ENCODE data around the gene QKI. TPM values are rescaled to one million over a fixed set of nuclear protein-coding genes. Genes with fewer than 3 reads are reported as not detected.
"Not testable (repeated sequence)": the region's sequence is repeated elsewhere in the genome, so short reads cannot be mapped to it uniquely, and the experiment has no call there.

Gene QKI
- total RNA-seq, 1 experiment from 2014 or later, result 64.3 TPM

GRCh38 chr6:163586888-163587287, 172.4 kb downstream of the QKI start:
- Histone ChIP-seq H3K4me3 (ENCODE audit: low read length) (no peak overlapping the region), H3F3A (ENCODE audit: low read length, unreplicated experiment) (peaks cover 3% of the 10 kb centered on the region), H3K9ac (ENCODE audit: low read length) (no peak overlapping the region), H3K79me2 (ENCODE audit: low read length) (no peaks in the 10 kb centered on the region), H3K9me3 (ENCODE audit: low read length) (no peaks in the 10 kb centered on the region), H3K4me2 (ENCODE audit: low read length) (no peak overlapping the region), H3K27me3 (ENCODE audit: low read length) (no peaks in the 10 kb centered on the region), H3K4me1 (ENCODE audit: insufficient read depth, low read length) (peaks cover 23% of the 10 kb centered on the region), H2AFZ (ENCODE audit: low read length) (no peak overlapping the region), H3K36me3 (ENCODE audit: low read depth, low read length) (no peaks in the 10 kb centered on the region), H4K20me1 (ENCODE audit: low read length) (no peaks in the 10 kb centered on the region), H3K27ac (ENCODE audit: low read length) (peak overlapping the region; percentile 91), H3K9me2 (replicated peaks; ENCODE audit: low read length) (no peaks in the 10 kb centered on the region)
- no peak for ATAC-seq
- TF ChIP-seq EZH2phosphoT487 (IDR thresholded peaks at IDR 0.05; ENCODE audit: borderline replicate concordance, low read length), result no peak
- TF ChIP-seq CTCF (conservative IDR thresholded peaks at IDR 0.05; ENCODE audit: low read depth, low read length), result no peak
- TF ChIP-seq EZH2 (IDR thresholded peaks at IDR 0.05; ENCODE audit: low read length, unreplicated experiment), result no peak
- ChIA-PET CTCF (no interaction called here), POLR2A (ENCODE audit: unreplicated experiment) (no interaction called here)
- no peak for DNase-seq
- intact Hi-C loops (cut with micrococcal nuclease), result no loop called here
- no TSS peak for BruUV-seq (replicated peaks)

GRCh38 chr6:163588220-163588919, 173.9 kb downstream of the QKI start:
- DNase-seq (peak; percentile 48), ATAC-seq (peak; percentile 32)
- no TSS peak for BruUV-seq (replicated peaks)
- Histone ChIP-seq H2AFZ (ENCODE audit: low read length) (no peak overlapping the region), H3K27ac (ENCODE audit: low read length) (peak overlapping the region; percentile 91), H3K4me2 (ENCODE audit: low read length) (peak overlapping the region; percentile 29; the same call in 1 of the 2 replicates), H3K79me2 (ENCODE audit: low read length) (no peaks in the 10 kb centered on the region), H3K4me3 (ENCODE audit: low read length) (no peak overlapping the region), H3K36me3 (ENCODE audit: low read depth, low read length) (no peaks in the 10 kb centered on the region), H3K9ac (ENCODE audit: low read length) (peak overlapping the region; percentile 36), H3K9me2 (replicated peaks; ENCODE audit: low read length) (no peaks in the 10 kb centered on the region), H3K4me1 (ENCODE audit: insufficient read depth, low read length) (peaks cover 23% of the 10 kb centered on the region), H3K9me3 (ENCODE audit: low read length) (no peaks in the 10 kb centered on the region), H4K20me1 (ENCODE audit: low read length) (no peaks in the 10 kb centered on the region), H3F3A (ENCODE audit: low read length, unreplicated experiment) (peaks cover 3% of the 10 kb centered on the region), H3K27me3 (ENCODE audit: low read length) (no peaks in the 10 kb centered on the region)
- TF ChIP-seq EZH2 (IDR thresholded peaks at IDR 0.05; ENCODE audit: low read length, unreplicated experiment), result no peak
- TF ChIP-seq EZH2phosphoT487 (IDR thresholded peaks at IDR 0.05; ENCODE audit: borderline replicate concordance, low read length), result no peak
- no peak for TF ChIP-seq CTCF (conservative IDR thresholded peaks at IDR 0.05; ENCODE audit: low read depth, low read length)
- ChIA-PET POLR2A (ENCODE audit: unreplicated experiment) (no interaction called here), CTCF (interaction anchor here (0.7 kb wide), 1 partner anchor 416 kb away, joined by 4 read pairs; no protein-coding TSS in a partner anchor)
- intact Hi-C loops (cut with micrococcal nuclease), result no loop called here

GRCh38 chr6:163589387-163589786, 174.9 kb downstream of the QKI start:
- POLR2A ChIA-PET (ENCODE audit: unreplicated experiment), result no interaction called here
- no peak overlapping the region for H3K4me2 ChIP-seq (ENCODE audit: low read length)
- no peaks in the 10 kb centered on the region for H3K79me2 ChIP-seq (ENCODE audit: low read length)
- ATAC-seq (no peak), DNase-seq (no peak)
- H3K9me3 ChIP-seq (ENCODE audit: low read length), result no peaks in the 10 kb centered on the region
- H3K4me3 ChIP-seq (ENCODE audit: low read length), result no peak overlapping the region
- peaks cover 23% of the 10 kb centered on the region for H3K4me1 ChIP-seq (ENCODE audit: insufficient read depth, low read length)
- H3K27ac ChIP-seq (ENCODE audit: low read length), result no peak overlapping the region
- CTCF ChIA-PET, result no interaction called here
- H2AFZ ChIP-seq (ENCODE audit: low read length), result no peak overlapping the region
- H3K9me2 ChIP-seq (replicated peaks; ENCODE audit: low read length), result no peaks in the 10 kb centered on the region
- H3K36me3 ChIP-seq (ENCODE audit: low read depth, low read length), result no peaks in the 10 kb centered on the region
- H3K27me3 ChIP-seq (ENCODE audit: low read length), result no peaks in the 10 kb centered on the region
- H3K9ac ChIP-seq (ENCODE audit: low read length), result no peak overlapping the region
- TF ChIP-seq CTCF (conservative IDR thresholded peaks at IDR 0.05; ENCODE audit: low read depth, low read length), result no peak
- TF ChIP-seq EZH2 (IDR thresholded peaks at IDR 0.05; ENCODE audit: low read length, unreplicated experiment), result no peak
- no peak for TF ChIP-seq EZH2phosphoT487 (IDR thresholded peaks at IDR 0.05; ENCODE audit: borderline replicate concordance, low read length)
- peaks cover 3% of the 10 kb centered on the region for H3F3A ChIP-seq (ENCODE audit: low read length, unreplicated experiment)
- intact Hi-C loops (cut with micrococcal nuclease), result no loop called here
- BruUV-seq (replicated peaks), result no TSS peak
- H4K20me1 ChIP-seq (ENCODE audit: low read length), result no peaks in the 10 kb centered on the region

- H3K36me3 ChIP-seq (ENCODE audit: low read depth, low read length); BruUV-seq (replicated peaks); H3F3A ChIP-seq (ENCODE audit: low read length, unreplicated experiment); intact Hi-C loops (cut with micrococcal nuclease); H3K9me2 ChIP-seq (replicated peaks; ENCODE audit: low read length); H3K27ac ChIP-seq (ENCODE audit: low read length); H2AFZ ChIP-seq (ENCODE audit: low read length); CTCF ChIA-PET; H3K4me2 ChIP-seq (ENCODE audit: low read length); H3K79me2 ChIP-seq (ENCODE audit: low read length); DNase-seq; ATAC-seq; H3K9me3 ChIP-seq (ENCODE audit: low read length); H3K27me3 ChIP-seq (ENCODE audit: low read length); H3K9ac ChIP-seq (ENCODE audit: low read length); H3K4me3 ChIP-seq (ENCODE audit: low read length); POLR2A ChIA-PET (ENCODE audit: unreplicated experiment); H4K20me1 ChIP-seq (ENCODE audit: low read length): not testable (repeated sequence)
- peaks cover 23% of the 10 kb centered on the region for H3K4me1 ChIP-seq (ENCODE audit: insufficient read depth, low read length)
Observed at GRCh38 chr6:163590132-163590531, 175.6 kb downstream of the QKI start.

Data from PC-3 (cell line).